Mesenchymal stem cell (in vitro differentiated cells and primary cell): ENCODE data around the gene TUBE1.

Experiments used
- DNase-seq: peaks from one replicate; pipeline ENCODE4 v3.0.0-alpha.2; 2013
- H2AFZ ChIP-seq: one replicate; pipeline ENCODE4 v1.6.1; 2013; ENCODE audit warnings: low read depth, mild to moderate bottlenecking, control low read depth, inconsistent platforms, low read length, moderate library complexity
- H2AK5ac ChIP-seq: 2 replicates; pipeline ENCODE4 v1.6.1; 2013; ENCODE audit warnings: low read length, moderate library complexity, mild to moderate bottlenecking, inconsistent platforms; ENCODE audit not compliant: severe bottlenecking
- H2BK120ac ChIP-seq: one replicate; pipeline ENCODE4 v1.6.1; 2013; ENCODE audit warnings: low read depth, mild to moderate bottlenecking, inconsistent platforms, low read length, moderate library complexity
- H2BK12ac ChIP-seq, 2 experiments: one replicate each; pipeline ENCODE4 v1.6.1; 2013; ENCODE audit warnings: inconsistent platforms in 2 of 2, low read length in 2 of 2, mild to moderate bottlenecking in 2 of 2, moderate library complexity in 2 of 2, control low read depth in 1 of 2
- H2BK15ac ChIP-seq: one replicate; pipeline ENCODE4 v1.6.1; 2013; ENCODE audit warnings: mild to moderate bottlenecking, low read depth, inconsistent platforms; ENCODE audit not compliant: poor library complexity, severe bottlenecking
- H2BK5ac ChIP-seq: 2 replicates; pipeline ENCODE4 v1.6.1; 2013; ENCODE audit warnings: low read depth, mild to moderate bottlenecking, low read length, control low read depth, inconsistent platforms; ENCODE audit not compliant: poor library complexity, severe bottlenecking
- H3K14ac ChIP-seq, 2 experiments: one replicate each; pipeline ENCODE4 v1.6.1; 2013; ENCODE audit warnings: inconsistent platforms in 2 of 2, low read length in 2 of 2, control low read depth in 1 of 2, mild to moderate bottlenecking in 1 of 2, moderate library complexity in 1 of 2
- H3K18ac ChIP-seq, 2 experiments: one replicate each; pipeline ENCODE4 v1.6.1; 2013; ENCODE audit warnings: inconsistent platforms in 2 of 2, low read length in 2 of 2, control low read depth in 1 of 2, low read depth in 1 of 2, mild to moderate bottlenecking in 1 of 2
- H3K23ac ChIP-seq, 2 experiments: one replicate each; pipeline ENCODE4 v1.6.1; 2013; ENCODE audit warnings: inconsistent platforms in 2 of 2, low read length in 2 of 2, mild to moderate bottlenecking in 2 of 2, moderate library complexity in 2 of 2, control low read depth in 1 of 2
- H3K27ac ChIP-seq: 2 replicates; pipeline ENCODE4 v1.5.1; 2013; ENCODE audit warnings: mild to moderate bottlenecking, moderate library complexity, low read length, control low read depth, inconsistent platforms; ENCODE audit not compliant: poor library complexity, severe bottlenecking
- H3K27me3 ChIP-seq, 2 experiments: 2 replicates each; pipeline versions ENCODE4 v1.6.1 to v1.7.0; 2013; ENCODE audit warnings: low read length in 2 of 2, mild to moderate bottlenecking in 2 of 2, moderate library complexity in 2 of 2, control low read depth in 1 of 2, inconsistent platforms in 1 of 2; ENCODE audit not compliant: control insufficient read depth in 1 of 2, insufficient read depth in 1 of 2
- H3K36me3 ChIP-seq, 2 experiments: 2 replicates each; pipeline versions ENCODE4 v1.6.1 to v1.7.0; 2013; ENCODE audit warnings: low read length in 2 of 2, control low read depth in 1 of 2, inconsistent platforms in 1 of 2, low read depth in 1 of 2, mild to moderate bottlenecking in 1 of 2; ENCODE audit not compliant: insufficient read depth in 2 of 2, control insufficient read depth in 1 of 2
- H3K4ac ChIP-seq, 2 experiments: one replicate each; pipeline ENCODE4 v1.6.1; 2013; ENCODE audit warnings: inconsistent platforms in 2 of 2, low read length in 2 of 2, mild to moderate bottlenecking in 2 of 2, moderate library complexity in 2 of 2, control low read depth in 1 of 2, low read depth in 1 of 2
- H3K4me1 ChIP-seq: 2 replicates; pipeline ENCODE4 v1.6.1; 2013; ENCODE audit warnings: low read depth, low read length, control low read depth; ENCODE audit not compliant: control insufficient read depth, insufficient read depth
- H3K4me2 ChIP-seq: 2 replicates; pipeline ENCODE4 v1.6.1; 2013; ENCODE audit warnings: low read length, mild to moderate bottlenecking, inconsistent platforms; ENCODE audit not compliant: poor library complexity, severe bottlenecking
- H3K4me3 ChIP-seq, 2 experiments: 2 replicates each; pipeline versions ENCODE4 v1.5.1 to v1.7.0; 2013; ENCODE audit warnings: low read length in 2 of 2, mild to moderate bottlenecking in 2 of 2, control low read depth in 1 of 2, low read depth in 1 of 2; ENCODE audit not compliant: insufficient read depth in 1 of 2
- H3K79me1 ChIP-seq: replicated peaks from 2 replicates; pipeline ENCODE4 v1.6.1; 2013; ENCODE audit warnings: mild to moderate bottlenecking, control low read depth, low read length, inconsistent platforms; ENCODE audit not compliant: poor library complexity, severe bottlenecking
- H3K9ac ChIP-seq: 2 replicates; pipeline ENCODE4 v1.7.0; 2013; ENCODE audit warnings: mild to moderate bottlenecking, low read length, moderate library complexity
- H3K9me3 ChIP-seq: 2 replicates; pipeline ENCODE4 v1.7.0; 2013; ENCODE audit warnings: mild to moderate bottlenecking, low read length; ENCODE audit not compliant: control insufficient read depth
- H4K8ac ChIP-seq: one replicate; pipeline ENCODE4 v1.6.1; 2013; ENCODE audit warnings: inconsistent platforms, mild to moderate bottlenecking, low read length, moderate library complexity
- H4K91ac ChIP-seq: one replicate; pipeline ENCODE4 v1.6.1; 2013; ENCODE audit warnings: mild to moderate bottlenecking, low read length, inconsistent platforms
- WGBS: methylation state at CpG from one replicate; pipeline ENCODE4 v1.1.7; 2013; ENCODE audit warnings: mixed read lengths; 5-methylcytosine and 5-hydroxymethylcytosine counted together

Gene TUBE1

GRCh38 chr6:112044856-112045255 is 42.4 kb downstream of the TUBE1 start:
- Histone ChIP-seq H2AFZ (no peak overlapping the region), H3K18ac (no peak overlapping the region), H3K27ac (peak overlapping the region; percentile 20), H3K79me1 (no peaks in the 10 kb centered on the region), H3K9me3 (no peaks in the 10 kb centered on the region), H3K4ac (no peak overlapping the region), H3K27me3 (no peaks in the 10 kb centered on the region), H3K36me3 (no peaks in the 10 kb centered on the region), H3K4me2 (no peak overlapping the region), H3K23ac (no peak overlapping the region), H3K9ac (peak overlapping the region; percentile 97), H2BK15ac (no peak overlapping the region), H2BK120ac (no peak overlapping the region), H2AK5ac (no peak overlapping the region), H3K14ac (no peak overlapping the region), H3K4me1 (peaks cover 9% of the 10 kb centered on the region), H2BK5ac (no peak overlapping the region), H4K8ac (no peak overlapping the region), H2BK12ac (no peak overlapping the region), H3K4me3 (no peak overlapping the region), H4K91ac (no peak overlapping the region)
- 63% methylated on average over 3 of the region's 3 CpGs for WGBS
- peak; percentile 59 for DNase-seq

GRCh38 chr6:112044196-112044595 is 43.1 kb downstream of the TUBE1 start:
- Histone ChIP-seq H4K8ac (no peak overlapping the region), H3K9ac (peak overlapping the region; percentile 97), H4K91ac (no peak overlapping the region), H2BK15ac (no peak overlapping the region), H2BK120ac (no peak overlapping the region), H2AFZ (no peak overlapping the region), H3K14ac (no peak overlapping the region), H2BK5ac (no peak overlapping the region), H3K4ac (no peak overlapping the region), H2BK12ac (no peak overlapping the region), H3K18ac (no peak overlapping the region), H3K23ac (no peak overlapping the region), H3K9me3 (no peaks in the 10 kb centered on the region), H3K27me3 (no peaks in the 10 kb centered on the region), H3K4me1 (peaks cover 9% of the 10 kb centered on the region), H3K4me3 (no peak overlapping the region), H3K36me3 (no peaks in the 10 kb centered on the region), H3K4me2 (no peak overlapping the region), H3K27ac (peak overlapping the region; percentile 51), H3K79me1 (no peaks in the 10 kb centered on the region), H2AK5ac (no peak overlapping the region)
- WGBS: 71% methylated on average over 7 of the region's 8 CpGs
- no peak for DNase-seq

GRCh38 chr6:112043032-112044007 is 44.0 kb downstream of the TUBE1 start:
- Histone ChIP-seq H3K4me2 (peak overlapping the region; percentile 77), H3K23ac (no peak overlapping the region), H3K9ac (peak overlapping the region; percentile 97), H3K27me3 (no peaks in the 10 kb centered on the region), H3K4ac (peak overlapping the region in 1 of 2 experiments; percentile 28), H3K9me3 (no peaks in the 10 kb centered on the region), H2BK12ac (no peak overlapping the region), H3K79me1 (no peaks in the 10 kb centered on the region), H3K36me3 (no peaks in the 10 kb centered on the region), H2BK15ac (no peak overlapping the region), H4K8ac (peak overlapping the region; percentile 41), H2BK5ac (no peak overlapping the region), H2BK120ac (no peak overlapping the region), H3K14ac (no peak overlapping the region), H4K91ac (no peak overlapping the region), H2AK5ac (no peak overlapping the region), H3K27ac (peak overlapping the region; percentile 82), H3K4me1 (peaks cover 10% of the 10 kb centered on the region), H3K4me3 (peak overlapping the region; percentile 58 to 83), H3K18ac (peak overlapping the region in 1 of 2 experiments; percentile 70), H2AFZ (peak overlapping the region; percentile 72)
- DNase-seq: peak; percentile 95
- WGBS: under 1% methylated on average over 29 of the region's 36 CpGs

- H4K8ac ChIP-seq: no peak overlapping the region
- no peak overlapping the region for H2BK5ac ChIP-seq
- no peaks in the 10 kb centered on the region for H3K27me3 ChIP-seq
- H3K4me2 ChIP-seq: no peak overlapping the region
- peak overlapping the region in 1 of 2 experiments; percentile 2 for H2BK12ac ChIP-seq
- no peak overlapping the region for H2BK120ac ChIP-seq
- H4K91ac ChIP-seq: no peak overlapping the region
- H3K18ac ChIP-seq: no peak overlapping the region
- peaks cover 15% of the 10 kb centered on the region for H3K4me1 ChIP-seq
- H3K36me3 ChIP-seq: no peaks in the 10 kb centered on the region
- no peak overlapping the region for H3K4me3 ChIP-seq
- DNase-seq: no peak
- H3K27ac ChIP-seq: no peak overlapping the region
- H2BK15ac ChIP-seq: no peak overlapping the region
- H3K14ac ChIP-seq: no peak overlapping the region
- no peak overlapping the region for H3K4ac ChIP-seq
- H3K23ac ChIP-seq: no peak overlapping the region
- peak overlapping the region; percentile 8 for H2AK5ac ChIP-seq
- H2AFZ ChIP-seq: no peak overlapping the region
- no peaks in the 10 kb centered on the region for H3K9me3 ChIP-seq
- WGBS: 84% methylated on average over 2 of the region's 3 CpGs
- no peak overlapping the region for H3K9ac ChIP-seq
- H3K79me1 ChIP-seq: no peaks in the 10 kb centered on the region
Measured at GRCh38 chr6:112041535-112041934, 45.7 kb downstream of the TUBE1 start.
